Caco-2 (cell line): ENCODE data around the gene JMJD8. TPM values are rescaled to one million over a fixed set of nuclear protein-coding genes. Genes with fewer than 3 reads are reported as not detected.

Experiments
- BruUV-seq: library from RNA; stranded (reverse); fragments of 400-500 nt; replicated peaks from 2 replicates; lab custom pipeline; 2021; lab: Mats Ljungman, UMichigan
- CTCF ChIA-PET: fragments of 300-600 bp; sonication (Branson Sonifier 250); formaldehyde crosslinking; loops from one replicate; lab custom pipeline; 2022; ENCODE audit warnings: antibody characterized with exemption; lab: Charles Lee
- POLR2A ChIA-PET: fragments of 300-600 bp; sonication (Branson Sonifier 250); formaldehyde crosslinking; loops from one replicate; lab custom pipeline; 2022; ENCODE audit warnings: antibody characterized with exemption; lab: Charles Lee
- DNase-seq, 2 experiments: peaks; one replicate each; pipeline versions ENCODE4 v3.0.0 to v3.0.0-alpha.2; 2020 to 2022
- H3K27me3 ChIP-seq: replicated peaks from 2 replicates; pipeline ENCODE4 v1.6.0; 2011; ENCODE audit warnings: low read length; ENCODE audit not compliant: control insufficient read depth, insufficient read depth
- H3K36me3 ChIP-seq: 2 replicates; pipeline ENCODE4 v1.5.1; 2011; ENCODE audit warnings: low read length; ENCODE audit not compliant: control insufficient read depth, insufficient read depth
- H3K4me1 ChIP-seq: fragments of 250-450 bp; sonication (Bioruptor Pico); 2 replicates; pipeline ENCODE4 v1.5.1; 2020; ENCODE audit warnings: mild to moderate bottlenecking
- H3K4me3 ChIP-seq: 2 replicates; pipeline ENCODE4 v1.5.1; 2011; ENCODE audit warnings: low read depth, mild to moderate bottlenecking, control low read depth, low read length
- H3K9me3 ChIP-seq: fragments of 250-450 bp; sonication (Bioruptor Pico); 2 replicates; pipeline ENCODE4 v1.5.1; 2020; ENCODE audit warnings: mild to moderate bottlenecking, moderate library complexity
- H3K27ac Mint-ChIP-seq: one replicate; pipeline ENCODE4 v1.8.0; 2022; ENCODE audit warnings: mixed read lengths; ENCODE audit not compliant: unreplicated experiment
- H3K27me3 Mint-ChIP-seq: one replicate; pipeline ENCODE4 v1.8.0; 2022; ENCODE audit warnings: mixed read lengths; ENCODE audit not compliant: insufficient read depth, unreplicated experiment
- H3K36me3 Mint-ChIP-seq: one replicate; pipeline ENCODE4 v1.8.0; 2022; ENCODE audit warnings: mild to moderate bottlenecking, mixed read lengths; ENCODE audit not compliant: insufficient read depth, unreplicated experiment
- H3K4me1 Mint-ChIP-seq: one replicate; pipeline ENCODE4 v1.8.0; 2022; ENCODE audit warnings: low read depth, mixed read lengths; ENCODE audit not compliant: unreplicated experiment
- H3K4me3 Mint-ChIP-seq: one replicate; pipeline ENCODE4 v1.8.0; 2022; ENCODE audit warnings: mild to moderate bottlenecking, moderate library complexity, mixed read lengths; ENCODE audit not compliant: unreplicated experiment
- H3K9me3 Mint-ChIP-seq: one replicate; pipeline ENCODE4 v1.8.0; 2022; ENCODE audit warnings: mixed read lengths; ENCODE audit not compliant: unreplicated experiment
- CTCF ChIP-seq, 2 experiments: fragments of 200-600 bp in 1 of 2; IDR thresholded peaks; 1 replicate in 1 of 2; 2 replicates in 1 of 2; pipeline versions ENCODE4 v1.5.1 to v1.8.0; 2011 to 2022; ENCODE audit warnings: antibody characterized with exemption in 1 of 2, control low read depth in 1 of 2, inconsistent platforms in 1 of 2, low read depth in 1 of 2, low read length in 1 of 2, mild to moderate bottlenecking in 1 of 2, moderate library complexity in 1 of 2; ENCODE audit not compliant: insufficient read depth in 1 of 2, severe bottlenecking in 1 of 2, unreplicated experiment in 1 of 2
- intact Hi-C: fragments of 100-400 bp; cut with micrococcal nuclease; formaldehyde crosslinking; loops from one replicate; pipeline ENCODE4 v1.10.0; 2022; ENCODE audit not compliant: unreplicated experiment
- total RNA-seq: library from RNA; stranded (reverse); gene quantifications from 2 replicates; pipeline ENCODE4 v1.2.3, GENCODE V29; 2022

JMJD8 gene
- total RNA-seq, 1 experiment from 2014 or later = 52.4 TPM

DNA sequence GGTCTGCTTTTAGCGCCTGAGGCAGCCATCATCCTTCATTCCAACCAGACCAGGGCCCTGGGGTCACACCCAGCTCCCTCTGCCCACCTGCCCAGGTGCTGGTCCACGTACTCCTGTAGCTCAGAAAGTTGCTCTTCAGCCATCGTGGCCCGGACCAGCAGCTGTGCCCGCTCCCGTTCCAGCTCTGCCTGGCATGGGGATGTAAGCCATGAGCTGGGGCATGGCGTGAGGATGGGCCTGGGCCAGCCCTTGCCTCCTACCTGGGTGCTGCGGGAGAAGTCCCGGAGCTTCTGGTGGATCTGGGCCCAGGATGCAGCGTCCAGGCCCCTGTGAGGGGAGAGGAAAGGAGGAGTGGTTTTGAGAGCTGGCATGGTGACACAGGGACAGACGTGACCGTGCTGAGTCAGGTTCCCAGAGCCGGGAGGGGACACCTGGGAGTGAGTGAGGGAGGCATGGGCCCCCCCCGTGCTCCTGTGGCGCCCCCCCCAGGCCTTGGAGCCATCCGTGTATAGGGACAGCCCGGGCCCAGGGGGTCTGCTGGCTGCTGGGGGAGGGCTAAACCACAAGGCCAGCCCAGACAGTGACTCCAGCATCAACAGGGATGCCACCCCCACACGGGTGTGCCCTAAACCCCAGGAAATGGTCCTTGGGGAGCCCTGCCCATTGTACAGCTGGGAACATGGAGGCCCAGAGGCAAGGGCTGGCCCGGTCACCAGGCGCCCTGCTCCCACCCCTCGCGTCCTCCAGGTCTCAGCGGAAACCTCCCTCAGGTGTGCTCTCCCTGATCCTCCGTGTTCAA is 38.9 kb upstream of the JMJD8 start:
- DNase-seq = no peak
- no peaks in the 10 kb centered on the region for H3K27me3 ChIP-seq
- Mint-ChIP-seq H3K36me3 (peaks cover 6% of the 10 kb centered on the region), H3K27me3 (no peaks in the 10 kb centered on the region), H3K4me3 (peak overlapping the region; percentile 24), H3K4me1 (no peaks in the 10 kb centered on the region), H3K27ac (no peak overlapping the region), H3K9me3 (no peaks in the 10 kb centered on the region)
- no TSS peak for BruUV-seq
- CTCF ChIA-PET = no interaction called here
- no peaks in the 10 kb centered on the region for H3K9me3 ChIP-seq
- no peak for TF ChIP-seq CTCF (IDR thresholded peaks at IDR 0.05; ENCODE audit: insufficient read depth in 1 of 2, low read depth in 1 of 2, low read length in 1 of 2, severe bottlenecking in 1 of 2, unreplicated experiment in 1 of 2)
- H3K4me1 ChIP-seq = peaks cover 25% of the 10 kb centered on the region
- intact Hi-C loops = no loop called here
- POLR2A ChIA-PET = no interaction called here
- no peaks in the 10 kb centered on the region for H3K36me3 ChIP-seq
- no peak overlapping the region for H3K4me3 ChIP-seq

DNA sequence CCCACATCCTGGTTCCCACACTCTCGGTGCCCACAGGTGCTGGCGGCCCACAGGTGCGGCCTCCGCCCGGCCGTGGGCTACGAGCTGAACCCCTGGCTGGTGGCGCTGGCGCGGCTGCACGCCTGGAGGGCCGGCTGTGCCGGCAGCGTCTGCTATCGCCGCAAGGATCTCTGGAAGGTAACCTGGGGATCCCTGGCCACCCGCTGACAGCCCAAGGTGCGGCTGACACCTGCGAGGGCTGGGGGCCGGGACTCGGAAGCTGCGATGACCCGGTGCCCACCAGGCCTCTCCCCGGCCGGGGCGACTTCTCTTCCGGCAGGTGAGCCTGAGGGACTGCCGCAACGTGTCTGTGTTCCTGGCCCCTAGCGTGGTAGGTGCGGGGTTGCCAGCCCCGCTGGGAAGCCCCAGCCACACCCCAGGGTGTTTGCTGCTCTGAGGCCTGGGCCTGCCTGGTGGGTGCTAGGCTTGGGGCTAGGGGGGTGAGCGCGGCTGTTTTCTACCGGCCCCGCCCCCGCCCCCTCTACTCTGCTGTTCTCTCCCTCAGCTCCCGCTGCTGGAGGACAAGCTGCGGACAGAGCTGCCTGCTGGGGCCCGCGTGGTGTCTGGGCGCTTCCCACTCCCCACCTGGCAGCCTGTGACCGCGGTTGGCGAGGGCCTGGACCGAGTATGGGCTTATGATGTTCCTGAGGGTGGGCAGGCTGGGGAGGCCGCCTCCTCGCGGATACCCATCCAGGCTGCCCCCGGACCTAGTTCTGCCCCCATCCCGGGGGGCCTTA is 37.8 kb upstream of the JMJD8 start:
- Mint-ChIP-seq H3K27ac (no peak overlapping the region), H3K4me3 (peak overlapping the region; percentile 16), H3K4me1 (no peaks in the 10 kb centered on the region), H3K36me3 (peaks cover 6% of the 10 kb centered on the region), H3K27me3 (no peaks in the 10 kb centered on the region), H3K9me3 (no peaks in the 10 kb centered on the region)
- Histone ChIP-seq H3K36me3 (no peaks in the 10 kb centered on the region), H3K4me1 (peaks cover 25% of the 10 kb centered on the region), H3K9me3 (no peaks in the 10 kb centered on the region), H3K4me3 (peak overlapping the region; percentile 86), H3K27me3 (no peaks in the 10 kb centered on the region)
- TF ChIP-seq CTCF (IDR thresholded peaks at IDR 0.05; ENCODE audit: insufficient read depth in 1 of 2, low read depth in 1 of 2, low read length in 1 of 2, severe bottlenecking in 1 of 2, unreplicated experiment in 1 of 2) = no peak
- TSS peak; percentile 43 for BruUV-seq
- CTCF ChIA-PET = interaction anchor here (0.6 to 1.7 kb wide), 2 partner anchors 9 to 66 kb away, joined by 4 to 13 read pairs; partner anchors contain the start of genes CHTF18 and RPUSD1
- POLR2A ChIA-PET = interaction anchor here (0.6 to 2.4 kb wide), 10 partner anchors 10 to 66 kb away, joined by 3 to 12 read pairs (median 4); partner anchors contain the start of genes CHTF18, CIAO3, FBXL16 and RHBDL1
- intact Hi-C loops = no loop called here
- no peak for DNase-seq
